HepG2 (cell line): ENCODE results near the gene TRMT112. TPM values are rescaled to one million over a fixed set of nuclear protein-coding genes. Genes with fewer than 3 reads are reported as not detected.

ENCODE experiments used
- ATAC-seq: fragments of 200-7000 bp; cut with Tn5 transposase; 3 replicates; pipeline ENCODE4 v1.9.1; 2020; ENCODE audit warnings: mild to moderate bottlenecking, moderate library complexity
- BruUV-seq: library from RNA; stranded (reverse); fragments of 400-500 nt; replicated peaks from 2 replicates; lab custom pipeline; 2021; lab: Mats Ljungman, UMichigan
- CTCF ChIA-PET: fragments of 300-600 bp; formaldehyde crosslinking; extraction: SDS; loops from one replicate; lab custom pipeline; 2021; ENCODE audit warnings: low total read pairs, inconsistent platforms, low intra/inter-chr PET ratio; lab: Yijun Ruan, JAX
- POLR2A ChIA-PET: fragments of 350-600 bp; sonication (Branson Sonifier 250); formaldehyde crosslinking; loops from one replicate; lab custom pipeline; 2020; ENCODE audit warnings: antibody characterized with exemption, inconsistent platforms; lab: Yijun Ruan, JAX
- DNase-seq: peaks from one replicate; pipeline ENCODE4 v3.0.0-alpha.2; 2015; ENCODE audit warnings: low spot score
- FAIRE-seq: peaks from 3 replicates; lab custom pipeline; 2011; peaks lifted over from hg19 to GRCh38; lab: Jason Lieb, UNC
- H2AFZ ChIP-seq: one replicate; pipeline ENCODE4 v1.6.1; 2011; ENCODE audit warnings: low read length, inconsistent platforms
- H3K27ac ChIP-seq: fragments of 300-600 bp; 3 replicates; pipeline ENCODE4 v1.8.0; 2011; ENCODE audit warnings: mixed run types, mild to moderate bottlenecking, mixed read lengths, low read length, inconsistent platforms; ENCODE audit not compliant: insufficient read depth; ENCODE audit errors: extremely low read length
- H3K27me3 ChIP-seq, 2 experiments: fragments of 200-600 bp in 1 of 2; 2 replicates in 1 of 2; 3 replicates in 1 of 2; pipeline versions ENCODE4 v1.6.0 to v1.8.0; 2011; ENCODE audit warnings: low read length in 2 of 2, mild to moderate bottlenecking in 2 of 2, moderate library complexity in 2 of 2, inconsistent platforms in 1 of 2; ENCODE audit not compliant: insufficient read depth in 2 of 2, control insufficient read depth in 1 of 2
- H3K36me3 ChIP-seq, 2 experiments: fragments of 200-600 bp in 1 of 2; replicated peaks in 1 of 2; 2 replicates in 1 of 2; 3 replicates in 1 of 2; pipeline versions ENCODE4 v1.5.1 to v1.8.0; 2011; ENCODE audit warnings: low read length in 2 of 2, inconsistent platforms in 1 of 2; ENCODE audit not compliant: insufficient read depth in 2 of 2, control insufficient read depth in 1 of 2
- H3K4me1 ChIP-seq: 2 replicates; pipeline ENCODE4 v1.5.1; 2012; ENCODE audit warnings: low read length, inconsistent platforms; ENCODE audit not compliant: insufficient read depth
- H3K4me2 ChIP-seq: 2 replicates; pipeline ENCODE4 v1.6.0; 2011; ENCODE audit warnings: low read depth, low read length, inconsistent platforms
- H3K4me3 ChIP-seq, 3 experiments: fragments of 200-600 bp in 1 of 3; sonication (generic), shearing (Covaris generic) in 1 of 3; replicated peaks in 1 of 3; 2 replicates each; pipeline ENCODE4 v1.5.1; 2011 to 2016; ENCODE audit warnings: low read length in 3 of 3, inconsistent platforms in 2 of 3, low read depth in 2 of 3, mild to moderate bottlenecking in 2 of 3, control low read depth in 1 of 3, mixed read lengths in 1 of 3; ENCODE audit not compliant: insufficient read depth in 1 of 3
- H3K79me2 ChIP-seq: one replicate; pipeline ENCODE4 v1.6.1; 2011; ENCODE audit warnings: low read length, inconsistent platforms; ENCODE audit not compliant: insufficient read depth
- H3K9ac ChIP-seq: 2 replicates; pipeline ENCODE4 v1.6.0; 2011; ENCODE audit warnings: mild to moderate bottlenecking, low read depth, low read length, inconsistent platforms; ENCODE audit not compliant: insufficient read depth
- H3K9me3 ChIP-seq: 2 replicates; pipeline ENCODE4 v1.5.1; 2012; ENCODE audit warnings: mild to moderate bottlenecking, low read length
- H4K20me1 ChIP-seq: 2 replicates; pipeline ENCODE4 v1.6.0; 2011; ENCODE audit warnings: inconsistent platforms, mild to moderate bottlenecking, low read length, moderate library complexity; ENCODE audit not compliant: insufficient read depth
- TCF7L2 ChIP-seq: IDR thresholded peaks from 2 replicates; pipeline ENCODE4 v1.6.1; 2011; ENCODE audit warnings: mild to moderate bottlenecking, low read depth, low read length, moderate library complexity
- ZBTB42 ChIP-seq: sonication (generic); formaldehyde crosslinking; IDR thresholded peaks from 2 replicates; pipeline ENCODE4 v1.5.0; 2020; ENCODE audit warnings: mild to moderate bottlenecking, missing genetic modification reagents
- ZEB1 ChIP-seq: IDR thresholded peaks from 2 replicates; pipeline ENCODE4 v1.6.1; 2012; ENCODE audit warnings: mild to moderate bottlenecking, low read depth, inconsistent platforms; ENCODE audit not compliant: insufficient replicate concordance
- ZFP37 ChIP-seq: sonication (generic); formaldehyde crosslinking; IDR thresholded peaks from 2 replicates; pipeline ENCODE4 v1.4.0; 2020; ENCODE audit warnings: missing genetic modification reagents, borderline replicate concordance
- ZNF101 ChIP-seq: sonication (generic); formaldehyde crosslinking; IDR thresholded peaks from 2 replicates; pipeline ENCODE4 v1.4.0; 2020; ENCODE audit warnings: mild to moderate bottlenecking, low read depth, missing genetic modification reagents, borderline replicate concordance
- ZNF205 ChIP-seq: IDR thresholded peaks from 2 replicates; pipeline ENCODE4 v1.6.1; 2018; ENCODE audit warnings: missing biosample characterization, missing genetic modification reagents
- ZNF33A ChIP-seq: sonication (generic); formaldehyde crosslinking; IDR thresholded peaks from 2 replicates; pipeline ENCODE4 v1.5.1; 2020; ENCODE audit warnings: missing genetic modification reagents, mild to moderate bottlenecking, moderate library complexity, borderline replicate concordance
- ZNF780A ChIP-seq: sonication (generic); formaldehyde crosslinking; IDR thresholded peaks from 2 replicates; pipeline ENCODE4 v1.8.0; 2022; ENCODE audit warnings: mild to moderate bottlenecking, missing genetic modification reagents, moderate library complexity
- ZSCAN20 ChIP-seq: sonication (generic); formaldehyde crosslinking; IDR thresholded peaks from 2 replicates; pipeline ENCODE4 v1.4.0; 2020; ENCODE audit warnings: missing genetic modification reagents, mild to moderate bottlenecking, borderline replicate concordance
- WGBS: methylation state at CpG from one replicate; pipeline ENCODE4 v1.1.6; 2017; ENCODE audit warnings: low lambda C conversion rate; 5-methylcytosine and 5-hydroxymethylcytosine counted together
- in situ Hi-C: cut with HindIII; loops from 2 replicates; pipeline ENCODE4 v1.10.0; 2017; ENCODE audit warnings: low pct_unique_long_range_greater_than_20kb; ENCODE audit not compliant: extremely low pct_ligation_motif_present
- intact Hi-C: fragments of 100-400 bp; cut with micrococcal nuclease; formaldehyde crosslinking; loops from one replicate; pipeline ENCODE4 v1.10.0; 2022; ENCODE audit not compliant: unreplicated experiment
- polyA plus RNA-seq, 8 experiments: library from polyadenylated mRNA; depleted of rRNA in 3 of 8; stranded (reverse) in 7 of 8; unstranded in 1 of 8; fragments of >200 nt; fragmentation: Illumina TruSeq in 4 of 8; extraction: Trizol in 4 of 8; gene quantifications; 2 replicates each; pipeline versions ENCODE4 v1.2.1 to v1.2.3, GENCODE V29; 2011 to 2016; ENCODE audit warnings: low read depth in 4 of 8, missing spikeins in 1 of 8, mixed read lengths in 1 of 8; ENCODE audit not compliant: insufficient read depth in 1 of 8
- total RNA-seq, 5 experiments: library from RNA; depleted of rRNA; stranded (reverse); fragments of >200 nt; fragmentation: Illumina TruSeq; extraction: Trizol; gene quantifications; 2 replicates each; pipeline ENCODE4 v1.2.3, GENCODE V29; 2016; ENCODE audit warnings: low read depth in 1 of 5
- TF ChIP-seq, protein P1 (sequence below): sonication (generic); formaldehyde crosslinking; IDR thresholded peaks from 2 replicates; pipeline ENCODE4 v1.4.0; 2020; ENCODE audit warnings: missing genetic modification reagents, borderline replicate concordance
- TF ChIP-seq, protein P2 (sequence below): sonication (generic); formaldehyde crosslinking; IDR thresholded peaks from 2 replicates; pipeline ENCODE4 v1.4.0; 2020; ENCODE audit warnings: low read depth, mild to moderate bottlenecking, missing genetic modification reagents
- TF ChIP-seq, protein P3 (sequence below): IDR thresholded peaks from 2 replicates; pipeline ENCODE4 v1.6.1; 2016; ENCODE audit warnings: low read depth, missing genetic modification reagents, missing compliant biosample characterization

TRMT112 gene
- total and polyA plus RNA-seq, 2 of the 13 experiments (the other 11 are each of a cell fraction or from before 2014, with no cell fraction given): 186 to 409 TPM

DNA sequence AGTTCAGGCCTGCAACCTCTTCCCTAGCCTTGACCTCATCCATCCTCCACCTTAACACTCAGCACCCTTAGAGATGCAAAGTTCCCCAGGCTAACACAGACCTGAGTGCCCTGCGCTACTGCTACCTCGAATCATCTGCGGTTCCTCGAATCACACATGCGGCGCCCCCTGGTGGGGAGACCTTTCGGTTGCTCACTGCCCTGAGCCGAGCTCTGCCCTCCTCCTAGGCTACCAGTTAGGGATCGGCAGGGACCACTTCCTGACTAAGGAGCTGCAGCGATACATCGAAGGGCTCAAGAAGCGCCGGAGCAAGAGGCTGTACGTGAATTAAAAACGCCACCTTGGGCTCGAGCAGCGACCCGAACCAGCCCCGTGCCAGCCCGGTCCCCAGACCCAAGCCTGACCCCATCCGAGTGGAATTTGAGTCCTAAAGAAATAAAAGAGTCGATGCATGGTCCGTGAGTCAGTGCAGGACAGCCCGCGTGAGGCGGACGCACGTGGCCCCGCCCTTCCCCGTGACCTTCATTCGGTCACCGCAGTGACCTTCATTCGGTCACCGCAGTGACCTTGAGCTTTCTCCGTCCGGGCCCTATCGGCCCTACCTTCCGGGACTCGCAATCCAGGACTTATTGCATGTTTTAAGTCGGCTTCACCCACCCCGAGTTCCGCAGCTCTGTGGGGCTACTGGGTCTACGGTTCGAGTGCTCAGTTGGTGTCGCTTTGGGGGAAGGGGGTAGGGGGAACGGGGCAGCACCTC lies 12.9 kb downstream of the TRMT112 start (continued):
- TF ChIP-seq, protein P1, sequence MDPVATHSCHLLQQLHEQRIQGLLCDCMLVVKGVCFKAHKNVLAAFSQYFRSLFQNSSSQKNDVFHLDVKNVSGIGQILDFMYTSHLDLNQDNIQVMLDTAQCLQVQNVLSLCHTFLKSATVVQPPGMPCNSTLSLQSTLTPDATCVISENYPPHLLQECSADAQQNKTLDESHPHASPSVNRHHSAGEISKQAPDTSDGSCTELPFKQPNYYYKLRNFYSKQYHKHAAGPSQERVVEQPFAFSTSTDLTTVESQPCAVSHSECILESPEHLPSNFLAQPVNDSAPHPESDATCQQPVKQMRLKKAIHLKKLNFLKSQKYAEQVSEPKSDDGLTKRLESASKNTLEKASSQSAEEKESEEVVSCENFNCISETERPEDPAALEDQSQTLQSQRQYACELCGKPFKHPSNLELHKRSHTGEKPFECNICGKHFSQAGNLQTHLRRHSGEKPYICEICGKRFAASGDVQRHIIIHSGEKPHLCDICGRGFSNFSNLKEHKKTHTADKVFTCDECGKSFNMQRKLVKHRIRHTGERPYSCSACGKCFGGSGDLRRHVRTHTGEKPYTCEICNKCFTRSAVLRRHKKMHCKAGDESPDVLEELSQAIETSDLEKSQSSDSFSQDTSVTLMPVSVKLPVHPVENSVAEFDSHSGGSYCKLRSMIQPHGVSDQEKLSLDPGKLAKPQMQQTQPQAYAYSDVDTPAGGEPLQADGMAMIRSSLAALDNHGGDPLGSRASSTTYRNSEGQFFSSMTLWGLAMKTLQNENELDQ (CRISPR knock-in tag): no peak
- no peak for TF ChIP-seq ZNF101 (CRISPR knock-in tag)
- TF ChIP-seq, protein P2, sequence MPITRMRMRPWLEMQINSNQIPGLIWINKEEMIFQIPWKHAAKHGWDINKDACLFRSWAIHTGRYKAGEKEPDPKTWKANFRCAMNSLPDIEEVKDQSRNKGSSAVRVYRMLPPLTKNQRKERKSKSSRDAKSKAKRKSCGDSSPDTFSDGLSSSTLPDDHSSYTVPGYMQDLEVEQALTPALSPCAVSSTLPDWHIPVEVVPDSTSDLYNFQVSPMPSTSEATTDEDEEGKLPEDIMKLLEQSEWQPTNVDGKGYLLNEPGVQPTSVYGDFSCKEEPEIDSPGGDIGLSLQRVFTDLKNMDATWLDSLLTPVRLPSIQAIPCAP: no peak
- no peak for TF ChIP-seq ZNF780A (CRISPR knock-in tag)
- TF ChIP-seq ZFP37: no peak
- TF ChIP-seq ZSCAN20 (CRISPR knock-in tag): 0 out of 2 replicates have a peak, but pooled peaks have one; percentile 46
- TF ChIP-seq, all 625 proteins: peak for 160

DNA sequence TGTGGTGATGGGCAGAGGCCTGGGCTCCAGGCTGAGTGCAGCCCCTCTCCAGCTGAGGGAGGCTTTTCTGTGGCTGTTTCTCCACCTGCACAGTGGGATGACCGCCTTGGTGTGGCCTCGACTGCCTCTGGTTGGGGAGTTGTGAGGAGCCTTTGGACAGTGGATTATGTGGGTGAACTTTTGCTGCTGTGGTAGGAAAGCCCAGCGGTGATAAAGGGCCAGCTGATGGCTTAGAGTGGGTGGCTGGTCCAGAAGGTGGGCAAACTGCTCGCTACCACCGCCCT lies 13.4 kb downstream of the TRMT112 start:
- ChIA-PET CTCF (interaction anchor here (1.3 to 2.4 kb wide), 2 partner anchors 32 to 100 kb away, joined by 7 to 12 read pairs; no protein-coding TSS in a partner anchor), POLR2A (interaction anchor here (0.9 to 5.5 kb wide), 16 partner anchors 13 to 122 kb away, joined by 3 to 103 read pairs (median 5); partner anchors contain the start of genes BAD, FKBP2, GPR137 and KCNK4)
- Histone ChIP-seq H3K4me3 (peak overlapping the region; percentile 51 to 79 (median 70); a peak in 5 of 6 replicates), H3K9me3 (no peaks in the 10 kb centered on the region), H3K36me3 (no peaks in the 10 kb centered on the region), H3K4me2 (peak overlapping the region; percentile 84), H2AFZ (no peak overlapping the region), H3K4me1 (peaks cover 63% of the 10 kb centered on the region), H3K27me3 (peaks cover 4 to 19% of the 10 kb centered on the region in 2 experiments; a peak in 4 of 5 replicates), H3K9ac (peak overlapping the region; percentile 88), H3K27ac (peak overlapping the region; percentile 94), H4K20me1 (no peaks in the 10 kb centered on the region), H3K79me2 (peaks cover 15% of the 10 kb centered on the region)
- intact Hi-C loops: loop anchor here (2.0 to 10.0 kb wide), 3 partner anchors 33 to 119 kb away; partner anchors contain the start of genes PPP1R14B and STIP1
- no peak for ATAC-seq
- WGBS: 18% methylated on average over 3 of the region's 5 CpGs
- DNase-seq: no peak
- BruUV-seq: no TSS peak
- in situ Hi-C loops: loop anchor here (5.0 kb wide), 1 partner anchor 62 kb away; the partner anchor contains the start of gene FKBP2
- FAIRE-seq: no peak
- peak; percentile 13 for TF ChIP-seq ZEB1
- TF ChIP-seq ZNF33A: no peak
- TF ChIP-seq ZNF205 (CRISPR knock-in tag): no peak
- TF ChIP-seq, protein P3, sequence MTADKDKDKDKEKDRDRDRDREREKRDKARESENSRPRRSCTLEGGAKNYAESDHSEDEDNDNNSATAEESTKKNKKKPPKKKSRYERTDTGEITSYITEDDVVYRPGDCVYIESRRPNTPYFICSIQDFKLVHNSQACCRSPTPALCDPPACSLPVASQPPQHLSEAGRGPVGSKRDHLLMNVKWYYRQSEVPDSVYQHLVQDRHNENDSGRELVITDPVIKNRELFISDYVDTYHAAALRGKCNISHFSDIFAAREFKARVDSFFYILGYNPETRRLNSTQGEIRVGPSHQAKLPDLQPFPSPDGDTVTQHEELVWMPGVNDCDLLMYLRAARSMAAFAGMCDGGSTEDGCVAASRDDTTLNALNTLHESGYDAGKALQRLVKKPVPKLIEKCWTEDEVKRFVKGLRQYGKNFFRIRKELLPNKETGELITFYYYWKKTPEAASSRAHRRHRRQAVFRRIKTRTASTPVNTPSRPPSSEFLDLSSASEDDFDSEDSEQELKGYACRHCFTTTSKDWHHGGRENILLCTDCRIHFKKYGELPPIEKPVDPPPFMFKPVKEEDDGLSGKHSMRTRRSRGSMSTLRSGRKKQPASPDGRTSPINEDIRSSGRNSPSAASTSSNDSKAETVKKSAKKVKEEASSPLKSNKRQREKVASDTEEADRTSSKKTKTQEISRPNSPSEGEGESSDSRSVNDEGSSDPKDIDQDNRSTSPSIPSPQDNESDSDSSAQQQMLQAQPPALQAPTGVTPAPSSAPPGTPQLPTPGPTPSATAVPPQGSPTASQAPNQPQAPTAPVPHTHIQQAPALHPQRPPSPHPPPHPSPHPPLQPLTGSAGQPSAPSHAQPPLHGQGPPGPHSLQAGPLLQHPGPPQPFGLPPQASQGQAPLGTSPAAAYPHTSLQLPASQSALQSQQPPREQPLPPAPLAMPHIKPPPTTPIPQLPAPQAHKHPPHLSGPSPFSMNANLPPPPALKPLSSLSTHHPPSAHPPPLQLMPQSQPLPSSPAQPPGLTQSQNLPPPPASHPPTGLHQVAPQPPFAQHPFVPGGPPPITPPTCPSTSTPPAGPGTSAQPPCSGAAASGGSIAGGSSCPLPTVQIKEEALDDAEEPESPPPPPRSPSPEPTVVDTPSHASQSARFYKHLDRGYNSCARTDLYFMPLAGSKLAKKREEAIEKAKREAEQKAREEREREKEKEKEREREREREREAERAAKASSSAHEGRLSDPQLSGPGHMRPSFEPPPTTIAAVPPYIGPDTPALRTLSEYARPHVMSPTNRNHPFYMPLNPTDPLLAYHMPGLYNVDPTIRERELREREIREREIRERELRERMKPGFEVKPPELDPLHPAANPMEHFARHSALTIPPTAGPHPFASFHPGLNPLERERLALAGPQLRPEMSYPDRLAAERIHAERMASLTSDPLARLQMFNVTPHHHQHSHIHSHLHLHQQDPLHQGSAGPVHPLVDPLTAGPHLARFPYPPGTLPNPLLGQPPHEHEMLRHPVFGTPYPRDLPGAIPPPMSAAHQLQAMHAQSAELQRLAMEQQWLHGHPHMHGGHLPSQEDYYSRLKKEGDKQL (CRISPR knock-in tag): no peak
- no peak for TF ChIP-seq TCF7L2
- TF ChIP-seq ZBTB42: 0 out of 2 replicates have a peak, but pooled peaks have one; percentile 1
